Calu3 (cell line): ENCODE measurements around the gene ADGRD1. TPM values are rescaled to one million over a fixed set of nuclear protein-coding genes. Genes with fewer than 3 reads are reported as not detected.

Experiments
- BruUV-seq: library from RNA; stranded (reverse); fragments of 400-500 nt; replicated peaks from 2 replicates; lab custom pipeline; 2021; lab: Mats Ljungman, UMichigan
- CTCF ChIA-PET: fragments of 300-600 bp; sonication (Branson Sonifier 250); formaldehyde crosslinking; loops from one replicate; lab custom pipeline; 2022; ENCODE audit warnings: antibody characterized with exemption; lab: Charles Lee
- DNase-seq: peaks from one replicate; pipeline ENCODE4 v3.0.0; 2022
- H3K27ac Mint-ChIP-seq: one replicate; pipeline ENCODE4 v1.8.0; 2022; ENCODE audit warnings: mixed read lengths; ENCODE audit not compliant: unreplicated experiment
- H3K27me3 Mint-ChIP-seq: one replicate; pipeline ENCODE4 v1.8.0; 2022; ENCODE audit warnings: mixed read lengths; ENCODE audit not compliant: unreplicated experiment
- H3K36me3 Mint-ChIP-seq: one replicate; pipeline ENCODE4 v1.8.0; 2022; ENCODE audit warnings: mild to moderate bottlenecking, moderate library complexity, mixed read lengths; ENCODE audit not compliant: insufficient read depth, unreplicated experiment
- H3K4me1 Mint-ChIP-seq: one replicate; pipeline ENCODE4 v1.8.0; 2022; ENCODE audit warnings: mild to moderate bottlenecking, low read depth, mixed read lengths; ENCODE audit not compliant: unreplicated experiment
- H3K4me3 Mint-ChIP-seq: one replicate; pipeline ENCODE4 v1.8.0; 2022; ENCODE audit warnings: mild to moderate bottlenecking, low read depth, moderate library complexity, mixed read lengths; ENCODE audit not compliant: unreplicated experiment
- H3K9me3 Mint-ChIP-seq: one replicate; pipeline ENCODE4 v1.8.0; 2022; ENCODE audit warnings: low read depth, mixed read lengths; ENCODE audit not compliant: unreplicated experiment
- intact Hi-C: fragments of 100-400 bp; cut with micrococcal nuclease; formaldehyde crosslinking; loops from one replicate; pipeline ENCODE4 v1.10.0; 2022; ENCODE audit not compliant: unreplicated experiment
- total RNA-seq: library from RNA; stranded (reverse); gene quantifications from 2 replicates; pipeline ENCODE4 v1.2.3, GENCODE V29; 2022
- TF ChIP-seq, protein P1 (sequence below): fragments of 200-600 bp; IDR thresholded peaks from one replicate; pipeline ENCODE4 v1.8.0; 2022; ENCODE audit warnings: antibody characterized with exemption; ENCODE audit not compliant: unreplicated experiment

The ADGRD1 gene
- total RNA-seq, 1 experiment from 2014 or later: not detected

DNA sequence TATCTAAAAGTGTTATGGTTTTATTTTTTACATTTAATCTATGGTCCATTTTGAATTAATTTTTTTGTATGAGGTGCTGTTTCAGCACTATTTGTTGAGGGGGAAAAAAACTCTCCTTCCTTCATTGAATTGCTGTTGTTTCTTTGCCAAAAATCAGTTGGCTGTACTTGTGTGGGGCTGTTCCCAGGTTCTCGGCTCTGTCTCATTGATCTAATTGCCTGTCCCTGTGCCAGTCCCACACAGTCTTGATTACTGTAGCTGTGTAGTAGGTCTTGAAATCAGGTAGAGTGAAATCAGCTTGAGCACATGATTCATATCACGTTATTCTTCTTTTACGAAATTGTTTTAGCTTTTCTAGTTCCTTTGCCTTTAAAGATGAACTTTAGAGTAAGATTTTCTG is 109.7 kb downstream of the ADGRD1 start:
- Mint-ChIP-seq H3K27me3 (peaks cover 82% of the 10 kb centered on the region), H3K4me1 (no peaks in the 10 kb centered on the region), H3K27ac (no peak overlapping the region), H3K9me3 (peaks cover 2% of the 10 kb centered on the region), H3K4me3 (no peak overlapping the region), H3K36me3 (no peaks in the 10 kb centered on the region)
- intact Hi-C loops: no loop called here
- no peak for DNase-seq
- CTCF ChIA-PET: no interaction called here
- no TSS peak for BruUV-seq
- TF ChIP-seq, protein P1, sequence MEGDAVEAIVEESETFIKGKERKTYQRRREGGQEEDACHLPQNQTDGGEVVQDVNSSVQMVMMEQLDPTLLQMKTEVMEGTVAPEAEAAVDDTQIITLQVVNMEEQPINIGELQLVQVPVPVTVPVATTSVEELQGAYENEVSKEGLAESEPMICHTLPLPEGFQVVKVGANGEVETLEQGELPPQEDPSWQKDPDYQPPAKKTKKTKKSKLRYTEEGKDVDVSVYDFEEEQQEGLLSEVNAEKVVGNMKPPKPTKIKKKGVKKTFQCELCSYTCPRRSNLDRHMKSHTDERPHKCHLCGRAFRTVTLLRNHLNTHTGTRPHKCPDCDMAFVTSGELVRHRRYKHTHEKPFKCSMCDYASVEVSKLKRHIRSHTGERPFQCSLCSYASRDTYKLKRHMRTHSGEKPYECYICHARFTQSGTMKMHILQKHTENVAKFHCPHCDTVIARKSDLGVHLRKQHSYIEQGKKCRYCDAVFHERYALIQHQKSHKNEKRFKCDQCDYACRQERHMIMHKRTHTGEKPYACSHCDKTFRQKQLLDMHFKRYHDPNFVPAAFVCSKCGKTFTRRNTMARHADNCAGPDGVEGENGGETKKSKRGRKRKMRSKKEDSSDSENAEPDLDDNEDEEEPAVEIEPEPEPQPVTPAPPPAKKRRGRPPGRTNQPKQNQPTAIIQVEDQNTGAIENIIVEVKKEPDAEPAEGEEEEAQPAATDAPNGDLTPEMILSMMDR: no peak

DNA sequence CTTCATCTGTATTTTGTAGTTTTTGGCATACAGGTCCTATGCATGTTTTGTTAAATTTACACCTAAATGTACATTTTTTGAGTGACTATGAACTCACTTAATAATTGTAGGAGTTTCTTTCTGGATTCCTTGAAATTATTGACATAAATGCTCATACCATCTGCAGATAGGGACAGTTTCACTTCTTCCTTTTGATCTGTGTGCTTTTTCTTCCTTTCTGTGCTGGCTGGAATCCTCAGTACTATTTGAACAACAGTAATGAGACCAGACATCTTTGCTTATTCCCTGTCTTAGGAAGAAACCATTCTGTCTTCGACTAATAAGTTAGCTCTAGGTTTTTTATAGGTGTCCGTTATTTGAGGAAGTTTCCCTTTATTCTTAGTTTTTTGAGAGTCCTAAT is 110.3 kb downstream of the ADGRD1 start:
- TF ChIP-seq, protein P1: no peak
- BruUV-seq: no TSS peak
- intact Hi-C loops: no loop called here
- H3K9me3 Mint-ChIP-seq: peaks cover 2% of the 10 kb centered on the region
- DNase-seq: no peak
- no peaks in the 10 kb centered on the region for H3K4me1 Mint-ChIP-seq
- H3K27me3 Mint-ChIP-seq: peaks cover 78% of the 10 kb centered on the region
- H3K27ac Mint-ChIP-seq: no peak overlapping the region
- no peak overlapping the region for H3K4me3 Mint-ChIP-seq
- no peaks in the 10 kb centered on the region for H3K36me3 Mint-ChIP-seq
- CTCF ChIA-PET: no interaction called here

DNA sequence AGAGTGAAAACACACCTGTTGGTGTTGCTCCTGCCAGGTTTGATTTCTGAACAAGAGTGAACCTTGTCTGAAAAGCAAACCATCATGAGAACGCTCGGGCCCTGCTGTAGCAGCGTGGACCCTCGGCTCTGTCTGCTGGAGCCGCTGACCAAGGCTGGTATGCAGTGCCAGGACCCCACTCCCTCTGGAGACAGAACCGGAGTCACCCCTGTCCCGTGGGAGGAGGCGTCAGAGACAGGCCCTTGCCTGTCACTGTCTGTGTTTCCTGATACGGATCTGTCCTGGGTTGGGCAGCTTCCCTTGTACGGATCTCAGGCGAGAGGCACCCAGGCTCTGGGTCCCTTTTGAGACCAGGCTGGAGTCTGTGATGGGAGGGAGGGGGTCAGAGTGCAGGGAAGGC is 111.6 kb downstream of the ADGRD1 start:
- no peak overlapping the region for H3K4me3 Mint-ChIP-seq
- no TSS peak for BruUV-seq
- H3K27ac Mint-ChIP-seq: no peak overlapping the region
- peaks cover 65% of the 10 kb centered on the region for H3K27me3 Mint-ChIP-seq
- H3K4me1 Mint-ChIP-seq: no peaks in the 10 kb centered on the region
- peaks cover 2% of the 10 kb centered on the region for H3K9me3 Mint-ChIP-seq
- no peaks in the 10 kb centered on the region for H3K36me3 Mint-ChIP-seq
- no peak for DNase-seq
- CTCF ChIA-PET: no interaction called here
- TF ChIP-seq, protein P1: no peak
- intact Hi-C loops: no loop called here

DNA sequence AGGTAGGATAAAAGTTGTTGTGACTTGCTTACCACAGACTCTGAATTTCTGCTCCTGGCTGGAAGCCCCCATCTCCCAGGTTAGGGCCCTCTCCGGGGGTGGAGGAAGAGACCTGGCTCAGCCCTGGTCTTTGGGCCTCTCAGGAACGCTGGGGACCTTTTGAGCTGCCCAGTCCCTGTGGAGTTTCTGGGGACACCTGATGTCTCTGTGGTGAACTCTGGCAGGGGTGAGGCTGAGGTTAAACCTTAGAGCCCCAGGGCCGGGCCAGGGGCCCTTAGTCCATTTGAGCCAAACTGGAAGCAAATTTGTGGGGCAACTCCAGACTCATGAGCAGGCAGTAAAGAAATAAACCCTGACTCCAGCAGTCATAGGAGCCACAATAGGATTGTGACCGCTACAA is 112.1 kb downstream of the ADGRD1 start:
- Mint-ChIP-seq H3K27me3 (peaks cover 59% of the 10 kb centered on the region), H3K27ac (no peak overlapping the region), H3K36me3 (no peaks in the 10 kb centered on the region), H3K9me3 (peaks cover 2% of the 10 kb centered on the region), H3K4me3 (no peak overlapping the region), H3K4me1 (no peaks in the 10 kb centered on the region)
- CTCF ChIA-PET: no interaction called here
- intact Hi-C loops: no loop called here
- TF ChIP-seq, protein P1: no peak
- no TSS peak for BruUV-seq
- DNase-seq: no peak
